Activated naive CD8-positive, alpha-beta T cell treated with anti-CD3 and anti-CD28 coated beads for 36 hours (primary cell): ENCODE data around the gene MSH6. TPM values are rescaled to one million over a fixed set of nuclear protein-coding genes. Genes with fewer than 3 reads are reported as not detected.
"Not testable (repeated sequence)": the region's sequence is repeated elsewhere in the genome, so short reads cannot be mapped to it uniquely, and the experiment has no call there.

Source experiments
- DNase-seq: peaks from one replicate; pipeline ENCODE4 v3.0.0; 2021
- H3K27ac Mint-ChIP-seq: one replicate; pipeline ENCODE4 v1.8.0; 2022; ENCODE audit warnings: mild to moderate bottlenecking, moderate library complexity, mixed read lengths
- H3K27me3 Mint-ChIP-seq: one replicate; pipeline ENCODE4 v1.8.0; 2022; ENCODE audit warnings: mild to moderate bottlenecking, mixed read lengths
- H3K36me3 Mint-ChIP-seq: one replicate; pipeline ENCODE4 v1.8.0; 2021; ENCODE audit warnings: mild to moderate bottlenecking, mixed read lengths
- H3K4me1 Mint-ChIP-seq: one replicate; pipeline ENCODE4 v1.8.0; 2021; ENCODE audit warnings: mixed read lengths
- H3K4me3 Mint-ChIP-seq: one replicate; pipeline ENCODE4 v1.8.0; 2022; ENCODE audit warnings: mild to moderate bottlenecking, moderate library complexity, mixed read lengths
- H3K9me3 Mint-ChIP-seq: one replicate; pipeline ENCODE4 v1.8.0; 2022; ENCODE audit warnings: mixed read lengths
- total RNA-seq, 2 experiments: library from RNA; stranded (reverse); gene quantifications; one replicate each; pipeline ENCODE4 v1.2.3, GENCODE V29; 2021

Gene MSH6
- total RNA-seq, 2 experiments from 2014 or later = 163 to 173 TPM

DNA sequence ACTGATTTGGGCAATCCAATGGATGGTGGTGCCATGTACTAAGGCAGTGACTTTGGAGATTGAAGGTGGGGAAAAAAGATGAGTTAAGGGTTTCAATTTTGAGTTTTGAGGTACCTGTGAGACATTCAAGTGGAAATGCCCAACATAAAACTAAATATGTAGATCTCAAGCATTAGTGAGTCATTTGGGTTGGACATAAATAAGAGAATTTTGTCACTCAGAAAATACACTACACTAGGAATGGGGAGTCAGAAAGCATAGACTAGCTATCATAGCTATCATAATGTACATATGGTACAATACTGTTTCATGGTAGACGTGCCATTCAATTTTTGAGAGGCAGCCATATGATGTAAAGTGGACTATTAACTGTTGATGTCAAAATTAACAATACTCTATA lies 67.3 kb downstream of the MSH6 start:
- DNase-seq = no peak
- H3K36me3 Mint-ChIP-seq = peaks cover 11% of the 10 kb centered on the region
- H3K4me1 Mint-ChIP-seq = peaks cover 40% of the 10 kb centered on the region
- H3K27ac Mint-ChIP-seq = no peak overlapping the region
- H3K27me3 Mint-ChIP-seq = no peaks in the 10 kb centered on the region
- H3K9me3 Mint-ChIP-seq = no peaks in the 10 kb centered on the region
- H3K4me3 Mint-ChIP-seq = no peak overlapping the region

DNA sequence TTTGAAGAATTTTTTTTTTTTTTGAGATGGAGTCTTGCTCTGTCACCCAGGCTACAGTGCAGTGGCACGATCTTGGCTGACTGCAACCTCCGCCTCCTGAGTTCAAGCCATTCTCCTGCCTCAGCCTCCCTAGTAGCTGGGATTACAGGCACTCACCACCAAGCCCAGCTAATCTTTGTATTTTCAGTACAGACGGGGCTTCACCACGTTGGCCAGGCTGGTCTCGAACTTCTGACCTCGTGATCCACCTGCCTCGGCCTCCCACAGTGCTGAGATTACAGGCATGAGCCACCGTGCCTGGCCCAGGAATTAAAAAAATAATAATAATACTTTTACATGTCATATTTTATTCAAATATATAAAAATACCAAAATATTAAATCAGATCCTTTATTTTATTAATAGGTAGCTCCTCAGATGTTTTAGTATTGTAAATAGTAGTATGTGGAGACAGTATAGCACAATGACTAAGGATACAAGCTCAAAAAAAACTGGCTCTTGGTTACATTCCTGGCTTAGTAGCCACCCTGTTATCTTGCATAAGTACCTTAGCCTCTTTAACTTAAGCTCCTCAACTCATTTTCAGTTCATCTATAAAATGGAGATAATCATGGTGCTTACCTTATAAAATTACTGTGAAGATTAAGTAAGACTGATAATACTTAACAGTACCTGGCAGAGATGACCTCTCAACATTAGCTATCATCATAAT lies 70.3 kb downstream of the MSH6 start:
- DNase-seq, H3K27me3 Mint-ChIP-seq, H3K9me3 Mint-ChIP-seq, H3K36me3 Mint-ChIP-seq, H3K27ac Mint-ChIP-seq, H3K4me3 Mint-ChIP-seq: not testable (repeated sequence)
- H3K4me1 Mint-ChIP-seq = peaks cover 54% of the 10 kb centered on the region

Other genes starting within 250 kb of the MSH6 start
- under 1 TPM; 0.33 to 0.38 TPM for gene KCNK12, start 212.2 kb upstream of the MSH6 start, total RNA-seq
- gene FBXO11, start 123.4 kb downstream of the MSH6 start, total RNA-seq = 10 to 100 TPM; 36.3 to 36.4 TPM